ENCODE results near the gene MKNK2. TPM values are rescaled to one million over a fixed set of nuclear protein-coding genes. Genes with fewer than 3 reads are reported as not detected.
"Not testable (repeated sequence)": the region's sequence is repeated elsewhere in the genome, so short reads cannot be mapped to it uniquely, and the experiment has no call there.

Gene MKNK2
- total and polyA plus RNA-seq, 2 experiments from 2014 or later = 28.9 to 78.6 TPM

DNA sequence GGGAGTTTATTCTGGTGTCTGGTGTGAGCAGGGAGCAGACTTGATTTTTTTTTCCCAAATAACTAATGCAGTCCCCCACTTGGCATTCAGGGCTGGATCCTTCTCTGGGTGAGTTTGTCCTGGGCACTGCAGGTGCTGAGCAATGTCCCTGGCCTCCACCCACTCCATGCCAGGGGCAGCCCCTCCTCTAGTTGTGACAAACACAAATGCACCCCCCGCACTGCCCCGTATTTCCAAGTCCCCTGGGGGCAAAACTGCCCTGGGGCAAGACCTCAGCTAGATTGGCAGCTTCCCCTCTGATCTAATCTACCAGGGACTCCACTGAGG, 38.6 kb upstream of the MKNK2 start:
- no peaks in the 10 kb centered on the region for H3K36me3 ChIP-seq (ENCODE audit: low read depth)
- DNase-seq = no peak
- no peak overlapping the region for H2AFZ ChIP-seq
- H3K27me3 ChIP-seq (replicated peaks; ENCODE audit: insufficient read depth) = no peaks in the 10 kb centered on the region
- no peaks in the 10 kb centered on the region for H3K9me3 ChIP-seq (ENCODE audit: low read depth)
- 83 to 86% methylated on average over 2 of the region's 2 CpGs for WGBS, 2 experiments (ENCODE audit: low coverage in 1 of 2, low lambda C conversion rate in 2 of 2, missing lambda C conversion rate in 2 of 2)
- H3K79me2 ChIP-seq (ENCODE audit: insufficient read depth) = peaks cover 85% of the 10 kb centered on the region
- H3K9ac ChIP-seq = peak overlapping the region; percentile 1; the same call in 1 of the 2 replicates
- H3K4me2 ChIP-seq (ENCODE audit: unreplicated experiment) = peak overlapping the region; percentile 67
- in situ Hi-C loops (cut with MboI) = loop anchor here (10.0 kb wide), 1 partner anchor 155 kb away; no protein-coding TSS in a partner anchor
- TF ChIP-seq EZH2 (IDR thresholded peaks at IDR 0.05; ENCODE audit: insufficient read depth, poor library complexity, severe bottlenecking) (no peak), EZH2phosphoT487 (IDR thresholded peaks at IDR 0.05; ENCODE audit: insufficient read depth, low read depth) (no peak)
- peaks cover 33% of the 10 kb centered on the region for H3F3A ChIP-seq (ENCODE audit: insufficient read depth)
- no peaks in the 10 kb centered on the region for H3K9me2 ChIP-seq (ENCODE audit: insufficient read depth)
- H3K4me1 ChIP-seq (ENCODE audit: insufficient read depth) = peaks cover 45% of the 10 kb centered on the region
- H3K4me3 ChIP-seq = no peak overlapping the region
- H4K20me1 ChIP-seq (ENCODE audit: insufficient read depth) = no peaks in the 10 kb centered on the region
- H3K27ac ChIP-seq = peak overlapping the region; percentile 82

DNA sequence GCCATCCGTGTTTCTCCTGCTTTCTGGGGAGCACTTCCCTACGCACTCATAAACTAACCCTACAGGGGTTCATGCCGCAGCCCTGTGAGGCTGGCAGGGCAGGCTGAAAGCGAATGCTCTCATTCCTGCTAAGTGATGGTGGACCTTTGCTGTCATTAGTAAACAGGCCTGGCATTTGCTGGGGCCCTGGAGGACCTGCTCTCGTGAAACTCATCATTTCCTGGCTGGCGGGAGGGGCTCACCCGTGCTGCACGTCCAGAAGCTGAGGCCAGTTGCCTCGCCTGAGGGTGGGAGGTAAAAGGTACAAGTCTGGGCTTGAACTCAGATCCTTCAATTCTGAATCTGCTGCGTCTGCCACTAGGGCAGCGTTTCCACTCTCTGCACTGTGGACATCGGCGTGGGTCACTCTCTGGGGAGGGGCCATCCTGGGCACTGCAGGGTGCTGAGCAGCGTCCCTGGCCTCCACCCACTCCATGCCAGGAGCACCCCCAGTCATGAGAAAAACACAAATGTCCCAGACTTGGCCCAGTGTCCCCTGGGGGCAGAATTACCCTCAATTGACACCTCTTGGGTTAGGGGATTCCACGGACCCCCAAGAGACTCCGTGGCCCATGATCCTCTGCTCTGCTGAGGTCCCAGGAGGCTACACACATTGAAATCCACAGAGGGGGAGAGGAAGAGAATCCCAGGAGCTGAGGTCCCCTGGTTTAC, 38.1 kb upstream of the MKNK2 start:
- Histone ChIP-seq H3K27me3 (replicated peaks; ENCODE audit: insufficient read depth) (no peaks in the 10 kb centered on the region), H3K36me3 (ENCODE audit: low read depth) (no peaks in the 10 kb centered on the region), H3K9ac (no peak overlapping the region), H3K4me1 (ENCODE audit: insufficient read depth) (peaks cover 45% of the 10 kb centered on the region), H3F3A (ENCODE audit: insufficient read depth) (peaks cover 30% of the 10 kb centered on the region; the same call in 1 of the 2 replicates), H3K4me2 (ENCODE audit: unreplicated experiment) (no peak overlapping the region), H3K9me3 (ENCODE audit: low read depth) (no peaks in the 10 kb centered on the region), H3K9me2 (ENCODE audit: insufficient read depth) (no peaks in the 10 kb centered on the region), H3K27ac (peak overlapping the region; percentile 17; the same call in 1 of the 2 replicates), H4K20me1 (ENCODE audit: insufficient read depth) (no peaks in the 10 kb centered on the region), H3K79me2 (ENCODE audit: insufficient read depth) (peaks cover 85% of the 10 kb centered on the region), H3K4me3 (no peak overlapping the region), H2AFZ (no peak overlapping the region)
- DNase-seq = peak; percentile 52
- TF ChIP-seq EZH2phosphoT487 (IDR thresholded peaks at IDR 0.05; ENCODE audit: insufficient read depth, low read depth) = no peak
- no peak for TF ChIP-seq EZH2 (IDR thresholded peaks at IDR 0.05; ENCODE audit: insufficient read depth, poor library complexity, severe bottlenecking)
- in situ Hi-C loops (cut with MboI) = loop anchor here (10.0 kb wide), 1 partner anchor 154 kb away; no protein-coding TSS in a partner anchor
- 70 to 72% methylated on average over 16 of the region's 16 CpGs for WGBS, 2 experiments (ENCODE audit: low coverage in 1 of 2, low lambda C conversion rate in 2 of 2, missing lambda C conversion rate in 2 of 2)

DNA sequence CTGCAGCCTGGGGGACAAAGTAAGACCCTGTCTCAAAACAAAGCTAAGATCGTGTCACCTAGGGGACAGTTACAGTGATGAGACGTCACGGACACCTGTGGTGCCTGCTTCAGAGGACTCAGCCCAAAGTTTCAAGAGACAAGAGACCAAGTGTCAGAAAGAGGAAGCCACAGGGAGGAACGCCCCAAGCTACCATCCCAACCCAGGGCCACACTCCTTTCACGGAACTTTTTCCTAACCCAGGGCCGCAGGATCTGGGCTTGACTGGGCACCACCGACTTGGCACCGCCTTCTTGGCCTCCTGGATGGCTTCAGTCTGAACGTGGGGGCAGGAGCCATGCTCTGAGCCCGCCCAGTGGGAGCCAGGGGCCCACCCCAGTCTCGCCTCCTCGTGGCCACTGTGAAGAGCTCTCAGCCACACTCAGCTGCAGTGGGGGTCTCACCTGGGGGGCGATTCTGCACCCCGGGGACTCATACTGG, 36.6 kb upstream of the MKNK2 start:
- no peaks in the 10 kb centered on the region for H3K36me3 ChIP-seq (ENCODE audit: low read depth)
- no peak for DNase-seq
- H3K27ac ChIP-seq = no peak overlapping the region
- no peaks in the 10 kb centered on the region for H4K20me1 ChIP-seq (ENCODE audit: insufficient read depth)
- in situ Hi-C loops (cut with MboI) = loop anchor here (10.0 kb wide), 1 partner anchor 153 kb away; no protein-coding TSS in a partner anchor
- H3K27me3 ChIP-seq (replicated peaks; ENCODE audit: insufficient read depth) = no peaks in the 10 kb centered on the region
- H2AFZ ChIP-seq = no peak overlapping the region
- H3K4me2 ChIP-seq (ENCODE audit: unreplicated experiment) = no peak overlapping the region
- H3K9me2 ChIP-seq (ENCODE audit: insufficient read depth) = no peaks in the 10 kb centered on the region
- H3K4me1 ChIP-seq (ENCODE audit: insufficient read depth) = peaks cover 45% of the 10 kb centered on the region
- no peak overlapping the region for H3K4me3 ChIP-seq
- no peak overlapping the region for H3K9ac ChIP-seq
- peaks cover 19% of the 10 kb centered on the region; the same call in 1 of the 2 replicates for H3F3A ChIP-seq (ENCODE audit: insufficient read depth)
- peaks cover 85% of the 10 kb centered on the region for H3K79me2 ChIP-seq (ENCODE audit: insufficient read depth)
- TF ChIP-seq EZH2 (IDR thresholded peaks at IDR 0.05; ENCODE audit: insufficient read depth, poor library complexity, severe bottlenecking) (no peak), EZH2phosphoT487 (IDR thresholded peaks at IDR 0.05; ENCODE audit: insufficient read depth, low read depth) (no peak)
- no peaks in the 10 kb centered on the region for H3K9me3 ChIP-seq (ENCODE audit: low read depth)
- WGBS, 2 experiments (ENCODE audit: low coverage in 1 of 2, low lambda C conversion rate in 2 of 2, missing lambda C conversion rate in 2 of 2) = 85 to 91% methylated on average over 13 to 14 of the region's 14 CpGs

DNA sequence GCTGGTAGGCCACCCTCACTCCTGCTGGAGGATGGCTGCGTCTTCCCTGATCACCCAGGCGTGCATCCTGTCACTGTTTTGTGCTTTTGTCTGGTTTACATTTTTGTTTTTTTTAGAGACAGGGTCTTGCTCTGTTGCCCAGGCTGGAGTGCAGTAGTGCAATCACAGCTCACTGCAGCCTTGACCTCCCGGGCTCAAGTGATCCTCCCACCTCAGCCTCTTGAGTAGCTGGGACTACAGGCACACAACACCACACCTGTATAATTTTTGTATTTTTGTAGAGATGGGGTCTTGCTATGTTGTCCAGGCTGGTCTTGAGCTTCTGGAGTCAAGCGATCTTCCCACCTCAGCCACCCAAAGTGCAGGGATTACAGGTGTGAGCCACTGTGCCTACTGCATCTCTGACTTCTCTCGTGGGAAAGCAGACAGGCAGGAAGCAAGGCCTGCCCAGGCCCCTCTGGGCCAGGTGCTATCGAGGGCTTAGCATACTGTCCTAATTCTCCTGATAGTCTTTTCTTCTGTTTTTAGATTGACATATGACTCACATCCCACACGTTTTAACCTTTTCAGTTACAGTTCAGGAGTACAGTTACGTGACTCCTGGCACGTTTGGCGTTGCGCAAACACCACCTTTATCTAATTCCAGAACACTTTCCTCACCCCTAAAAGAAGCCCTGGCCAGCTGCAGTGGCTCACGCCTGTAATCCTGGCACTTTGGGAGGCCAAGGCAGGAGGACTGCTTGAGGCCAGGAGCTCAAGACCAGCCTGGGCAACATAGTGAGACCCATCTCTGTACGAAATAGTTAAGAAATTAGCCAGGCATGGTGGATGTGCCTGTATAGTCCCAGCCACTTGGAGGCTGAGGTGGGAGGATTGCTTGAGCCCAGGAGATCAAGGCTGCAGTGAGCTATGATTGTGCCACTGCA, 35.9 kb upstream of the MKNK2 start:
- H3K27me3 ChIP-seq (replicated peaks; ENCODE audit: insufficient read depth); H3K9me2 ChIP-seq (ENCODE audit: insufficient read depth); H3K4me2 ChIP-seq (ENCODE audit: unreplicated experiment); H3K4me3 ChIP-seq; H3K9me3 ChIP-seq (ENCODE audit: low read depth); H3K36me3 ChIP-seq (ENCODE audit: low read depth); H2AFZ ChIP-seq; H3K27ac ChIP-seq; H3K9ac ChIP-seq; H4K20me1 ChIP-seq (ENCODE audit: insufficient read depth); DNase-seq: not testable (repeated sequence)
- in situ Hi-C loops (cut with MboI) = loop anchor here (10.0 kb wide), 1 partner anchor 152 kb away; no protein-coding TSS in a partner anchor
- H3K79me2 ChIP-seq (ENCODE audit: insufficient read depth) = peaks cover 85% of the 10 kb centered on the region
- H3K4me1 ChIP-seq (ENCODE audit: insufficient read depth) = peaks cover 41% of the 10 kb centered on the region
- WGBS, 2 experiments (ENCODE audit: low coverage in 1 of 2, low lambda C conversion rate in 2 of 2, missing lambda C conversion rate in 2 of 2) = 79 to 82% methylated on average over 13 of the region's 13 CpGs
- peaks cover 14% of the 10 kb centered on the region; the same call in 1 of the 2 replicates for H3F3A ChIP-seq (ENCODE audit: insufficient read depth)
